ENCODE results near the gene ZNF891. TPM values are rescaled to one million over a fixed set of nuclear protein-coding genes. Genes with fewer than 3 reads are reported as not detected.
A peak's percentile ranks its signal among the peaks of the same experiment; 100 is the strongest.

The ZNF891 gene
- polyA plus RNA-seq, 3 donors = 0.33 to 0.67 (median 0.44) TPM

DNA sequence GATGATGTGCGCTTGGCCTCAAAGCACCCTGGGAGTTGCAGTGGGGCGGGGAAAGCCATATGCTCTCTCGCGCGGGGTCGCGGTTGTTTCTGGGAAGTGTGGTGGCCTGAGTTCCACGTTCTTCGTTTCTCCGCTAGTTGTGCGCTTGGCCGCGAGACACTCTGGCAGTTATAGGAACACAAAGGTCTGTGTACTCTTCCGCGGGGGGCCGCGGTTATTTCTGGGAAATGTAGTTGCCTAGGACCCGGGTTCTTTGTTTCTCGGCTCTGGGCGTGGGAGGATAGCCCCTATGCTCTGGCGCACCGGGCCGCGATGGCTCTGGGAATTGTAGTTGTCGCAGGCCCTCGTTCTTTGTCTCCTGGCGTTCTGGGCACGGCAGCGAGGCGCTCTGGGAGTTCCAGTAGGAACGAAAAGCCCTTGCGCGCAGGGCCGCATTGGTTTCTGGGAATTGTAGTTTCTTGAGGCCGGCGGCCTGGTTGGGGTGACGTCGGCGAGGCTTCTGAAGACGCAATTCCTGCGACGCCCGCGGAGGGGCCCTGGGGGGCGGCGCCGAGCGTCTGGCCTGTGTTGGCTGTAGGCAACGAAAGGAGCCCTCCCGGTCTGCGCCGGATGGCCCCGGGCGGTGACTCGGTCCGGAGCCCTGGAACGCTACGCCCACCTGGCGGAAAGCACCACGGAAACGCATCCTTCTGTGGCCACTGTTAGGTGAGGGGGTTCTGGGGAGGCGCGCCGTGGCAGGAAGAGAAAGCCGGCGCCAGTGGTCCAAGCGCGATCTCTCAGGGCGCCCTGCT lies 49.5 kb downstream of the ZNF891 start, which contains the start of gene ZNF140:
TSS of gene ZNF140 (plus strand) at position 556 of the 791 bp plus-strand sequence. CDS start 398 bp downstream, outside the sequence.
- H3K27ac ChIP-seq (ENCODE audit: low read depth, low read length) = peak within 1 kb of the TSS; percentile 93
- 0% methylated on average over 65 to 69 of the region's 69 CpGs for WGBS, 3 donors

DNA sequence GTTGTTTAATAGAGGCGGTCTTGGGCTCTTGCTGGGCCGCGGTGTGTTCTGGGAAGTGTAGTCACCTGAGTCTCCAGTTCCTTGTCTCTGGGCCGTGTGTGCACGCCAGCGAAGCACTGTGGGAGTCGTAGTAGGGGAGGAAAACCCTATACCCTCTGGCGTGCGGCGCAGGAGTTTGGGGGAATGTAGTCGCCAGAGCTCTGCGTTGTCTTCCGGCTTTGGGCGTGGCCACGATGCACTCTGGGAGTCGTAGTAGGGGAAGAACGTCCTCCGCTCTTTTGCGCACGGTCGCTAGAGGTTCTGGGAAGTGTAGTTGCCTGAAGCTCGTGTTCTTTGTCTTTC lies 50.1 kb downstream of the ZNF891 start:
- peak overlapping the region; percentile 93 for H3K27ac ChIP-seq (ENCODE audit: low read depth, low read length)
- WGBS, 3 donors = 0 to 1% (median 0%) methylated on average over 22 of the region's 22 CpGs

DNA sequence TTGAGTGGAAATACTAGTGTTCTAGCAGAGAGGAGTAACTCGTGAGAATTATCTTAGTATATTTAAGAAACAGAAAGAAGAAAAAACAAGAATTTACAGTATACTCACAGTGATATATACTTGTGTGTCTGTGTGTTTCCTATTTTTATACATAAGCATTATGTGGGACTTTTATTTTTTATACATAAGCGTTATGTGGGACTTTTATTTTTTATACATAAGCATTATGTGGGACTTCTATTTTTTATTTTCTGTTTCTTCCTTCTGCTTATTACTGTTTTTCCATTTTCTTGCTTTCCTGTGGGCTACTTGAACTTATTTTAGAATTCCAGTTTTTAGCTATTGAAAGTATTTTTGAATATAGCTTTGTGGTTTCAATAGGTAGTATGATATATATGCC lies 56.2 kb downstream of the ZNF891 start:
- H3K27ac ChIP-seq (ENCODE audit: low read depth, low read length) = no peak overlapping the region
- 84 to 90% (median 90%) methylated on average over 2 of the region's 2 CpGs for WGBS, 3 donors

DNA sequence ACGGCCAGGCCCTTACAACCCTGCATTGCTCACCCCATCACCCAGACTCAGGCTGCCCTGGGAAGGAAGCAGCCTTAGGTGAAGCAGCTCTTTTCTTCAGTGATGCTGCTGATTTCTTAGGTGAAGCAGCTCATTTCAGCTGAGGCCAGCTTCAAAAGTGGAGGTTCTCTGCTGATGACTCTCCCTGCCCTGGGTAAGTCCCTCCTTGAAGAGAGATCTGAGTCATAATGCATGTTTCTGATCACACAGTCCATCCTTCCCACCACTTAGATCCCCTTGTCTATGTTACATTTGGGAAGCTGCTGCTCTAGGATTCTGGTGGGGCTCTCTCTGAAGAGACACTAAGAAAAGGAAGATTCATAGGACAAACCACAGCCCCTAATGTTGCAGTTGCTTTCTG lies 66.5 kb downstream of the ZNF891 start:
- WGBS, 3 donors = 95 to 100% (median 100%) methylated on average over 1 of the region's 1 CpG
- H3K27ac ChIP-seq (ENCODE audit: low read depth, low read length) = no peak overlapping the region

DNA sequence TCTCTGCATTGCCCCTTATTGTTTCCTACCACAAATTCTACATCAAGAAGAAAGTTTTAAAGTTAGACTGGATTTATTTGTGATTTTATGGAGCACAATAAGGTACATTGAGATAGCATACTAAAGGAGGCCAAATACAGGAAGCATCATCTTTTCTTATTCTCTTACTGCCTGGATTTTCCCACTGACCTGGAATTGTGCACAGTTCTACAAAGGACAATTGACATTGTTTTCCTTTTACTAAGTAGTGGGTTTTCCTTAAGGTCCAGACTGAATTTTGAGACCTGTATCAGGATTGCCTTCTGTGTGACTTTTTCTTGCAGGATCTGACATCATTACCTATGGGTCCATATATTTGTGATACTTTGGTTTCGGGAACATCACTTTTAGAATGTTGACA lies 68.1 kb downstream of the ZNF891 start:
- no peak overlapping the region for H3K27ac ChIP-seq (ENCODE audit: low read depth, low read length)
- WGBS, 3 donors = 92 to 100% (median 97%) methylated on average over 1 of the region's 1 CpG

DNA sequence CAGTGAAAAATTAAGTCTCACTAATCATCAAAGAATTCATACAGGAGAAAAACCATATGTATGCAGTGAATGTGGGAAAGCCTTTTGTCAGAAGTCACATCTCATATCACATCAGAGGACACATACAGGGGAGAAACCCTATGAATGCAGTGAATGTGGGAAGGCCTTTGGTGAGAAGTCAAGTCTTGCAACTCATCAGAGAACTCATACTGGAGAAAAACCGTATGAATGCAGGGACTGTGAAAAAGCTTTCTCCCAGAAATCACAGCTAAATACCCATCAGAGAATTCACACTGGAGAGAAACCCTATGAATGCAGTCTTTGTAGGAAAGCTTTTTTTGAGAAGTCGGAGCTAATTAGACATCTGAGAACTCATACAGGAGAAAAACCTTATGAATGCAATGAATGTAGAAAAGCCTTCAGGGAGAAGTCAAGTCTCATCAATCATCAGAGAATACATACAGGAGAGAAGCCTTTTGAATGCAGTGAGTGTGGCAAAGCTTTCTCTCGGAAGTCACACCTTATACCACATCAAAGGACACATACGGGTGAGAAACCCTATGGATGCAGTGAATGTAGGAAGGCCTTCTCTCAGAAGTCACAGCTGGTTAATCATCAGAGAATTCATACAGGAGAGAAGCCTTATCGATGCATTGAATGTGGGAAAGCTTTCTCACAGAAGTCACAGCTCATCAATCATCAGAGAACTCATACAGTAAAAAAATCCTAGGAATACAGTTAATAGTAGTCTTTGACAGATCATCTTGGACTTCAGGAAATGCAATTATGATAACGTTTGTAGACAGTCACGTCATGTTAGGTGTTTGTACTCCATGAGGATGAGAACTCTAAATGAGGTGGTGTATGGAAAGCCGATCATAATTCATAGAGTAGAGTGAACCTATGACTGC lies 71.6 kb downstream of the ZNF891 start:
- H3K27ac ChIP-seq (ENCODE audit: low read depth, low read length) = no peak overlapping the region
- WGBS, 3 donors = 96 to 97% (median 97%) methylated on average over 8 of the region's 8 CpGs

DNA sequence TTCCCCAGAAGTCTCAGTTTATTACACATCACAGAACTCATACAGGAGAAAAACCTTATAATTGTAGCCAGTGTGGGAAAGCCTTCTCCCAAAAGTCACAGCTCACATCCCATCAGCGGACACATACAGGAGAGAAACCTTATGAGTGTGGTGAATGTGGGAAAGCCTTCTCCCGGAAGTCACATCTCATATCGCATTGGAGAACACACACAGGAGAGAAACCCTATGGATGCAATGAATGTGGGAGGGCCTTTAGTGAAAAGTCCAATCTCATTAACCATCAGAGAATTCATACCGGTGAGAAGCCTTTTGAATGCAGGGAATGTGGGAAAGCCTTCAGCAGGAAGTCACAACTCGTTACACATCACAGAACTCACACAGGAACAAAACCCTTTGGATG lies 72.6 kb downstream of the ZNF891 start:
- H3K27ac ChIP-seq (ENCODE audit: low read depth, low read length) = no peak overlapping the region
- 98 to 99% (median 98%) methylated on average over 5 of the region's 5 CpGs for WGBS, 3 donors

Other genes starting within 250 kb of the ZNF891 start
- gene CHFR, start 242.7 kb downstream of the ZNF891 start, polyA plus RNA-seq = 10 to 100 TPM; 12.8 to 21.0 (median 19.1) TPM
- gene ZNF605, start 174.0 kb downstream of the ZNF891 start, polyA plus RNA-seq = 1 to 10 TPM; 2.4 to 2.9 (median 2.7) TPM
- gene ZNF26, start 143.9 kb downstream of the ZNF891 start, polyA plus RNA-seq = 1 to 10 TPM; 2.3 to 7.2 (median 3.0) TPM
- gene ZNF84, start 92.8 kb downstream of the ZNF891 start, polyA plus RNA-seq = 10 to 100 TPM in 1 of 3 donors, 1 to 10 TPM in 2; 5.9 to 10.6 (median 6.3) TPM
- gene ZNF140, start 49.4 kb downstream of the ZNF891 start, polyA plus RNA-seq = 10 to 100 TPM; 11.2 to 22.5 (median 11.4) TPM
- 1 to 10 TPM; 3.3 to 6.3 (median 3.8) TPM for gene ZNF10, start 353 bp upstream of the ZNF891 start, polyA plus RNA-seq
- gene ZNF268, start 51.2 kb upstream of the ZNF891 start, polyA plus RNA-seq = 1 to 10 TPM; 3.3 to 5.5 (median 4.6) TPM
- not detected for gene ANHX, start 105.6 kb upstream of the ZNF891 start, polyA plus RNA-seq

All from adipose tissue (tissue), 3 donors.